K562 (cell line): Measurements from ENCODE around the gene PLXNB1. TPM values are rescaled to one million over a fixed set of nuclear protein-coding genes. Genes with fewer than 3 reads are reported as not detected.

Experiments used
- CBFA2T3 ChIP-seq: fragments of 450-650 bp; IDR thresholded peaks from 2 replicates; pipeline ENCODE4 v1.6.1; 2017
- ESRRA ChIP-seq: fragments of 450-650 bp; IDR thresholded peaks from 2 replicates; pipeline ENCODE4 v1.6.1; 2014; ENCODE audit warnings: low read depth, mild to moderate bottlenecking, moderate library complexity, borderline replicate concordance
- HDGF ChIP-seq: fragments of 450-650 bp; IDR thresholded peaks from 2 replicates; pipeline ENCODE4 v1.6.1; 2016
- HNRNPLL ChIP-seq: fragments of 200-400 bp; formaldehyde crosslinking; IDR thresholded peaks from 2 replicates; pipeline ENCODE4 v1.6.1; 2017; ENCODE audit warnings: low read length, low read depth, mild to moderate bottlenecking; ENCODE audit not compliant: poor library complexity, severe bottlenecking
- NFRKB ChIP-seq: fragments of 450-650 bp; IDR thresholded peaks from 2 replicates; pipeline ENCODE4 v1.6.1; 2016; ENCODE audit warnings: low read depth
- NR2F6 ChIP-seq: fragments of 450-650 bp; formaldehyde crosslinking; IDR thresholded peaks from 2 replicates; pipeline ENCODE4 v1.4.0; 2020; ENCODE audit warnings: mild to moderate bottlenecking
- RAD21 ChIP-seq, 2 experiments: fragments of 250-450 bp in 1 of 2; fragments of 450-650 bp in 1 of 2; sonication (Bioruptor Pico) in 1 of 2; formaldehyde crosslinking in 1 of 2; IDR thresholded peaks in 1 of 2; conservative IDR thresholded peaks in 1 of 2; 2 replicates each; pipeline versions ENCODE4 v1.4.0 to v1.8.0; 2020 to 2022; ENCODE audit warnings: mild to moderate bottlenecking in 2 of 2, moderate library complexity in 1 of 2
- SMAD1 ChIP-seq: fragments of 150-350 bp; IDR thresholded peaks from 2 replicates; pipeline ENCODE4 v1.6.1; 2014; ENCODE audit warnings: low read length, low read depth; ENCODE audit not compliant: partially characterized antibody
- TSC22D4 ChIP-seq: fragments of 450-650 bp; IDR thresholded peaks from 2 replicates; pipeline ENCODE4 v1.6.1; 2016; ENCODE audit warnings: missing genetic modification characterization, missing biosample characterization, control low read depth
- ZNF217 ChIP-seq: sonication (generic); formaldehyde crosslinking; IDR thresholded peaks from 2 replicates; pipeline ENCODE4 v1.8.0; 2022; ENCODE audit warnings: mild to moderate bottlenecking, missing genetic modification reagents
- ZNF695 ChIP-seq: fragments of 450-650 bp; formaldehyde crosslinking; IDR thresholded peaks from 2 replicates; pipeline ENCODE4 v1.4.0; 2020; ENCODE audit warnings: mild to moderate bottlenecking, moderate library complexity
- polyA plus RNA-seq, 8 experiments: library from polyadenylated mRNA; depleted of rRNA in 4 of 8; stranded (reverse) in 5 of 8; unstranded in 3 of 8; fragments of >200 nt; fragmentation: Nextera tagmentation in 2 of 8; fragmentation: Illumina TruSeq in 1 of 8; extraction: Ambion mirVana in 2 of 8; extraction: Trizol in 1 of 8; gene quantifications; 2 replicates each; pipeline versions ENCODE4 v1.2.1 to v1.2.3, GENCODE V29; 2011 to 2014; ENCODE audit warnings: inconsistent platforms in 1 of 8, missing spikeins in 1 of 8
- total RNA-seq, 7 experiments: library from RNA; depleted of rRNA in 6 of 7; stranded (reverse); fragments of >200 nt in 6 of 7; fragmentation: Illumina TruSeq in 2 of 7; extraction: Trizol in 2 of 7; gene quantifications; 2 replicates each; pipeline versions ENCODE4 v1.2.1 to v1.2.3, GENCODE V29; 2011 to 2021; ENCODE audit warnings: low replicate concordance in 1 of 7
- TF ChIP-seq, protein P1 (sequence below): fragments of 200-800 bp; sonication (Bioruptor generic); IDR thresholded peaks from 2 replicates; pipeline ENCODE4 v1.6.1; 2016; ENCODE audit warnings: missing genetic modification characterization, missing compliant biosample characterization
- TF ChIP-seq, protein P2 (sequence below): fragments of 250-450 bp; sonication (Bioruptor Pico); IDR thresholded peaks from 2 replicates; pipeline ENCODE4 v1.5.0; 2021; ENCODE audit warnings: mild to moderate bottlenecking, moderate library complexity
- TF ChIP-seq, protein P3 (sequence below): fragments of 450-650 bp; formaldehyde crosslinking; IDR thresholded peaks from 2 replicates; pipeline ENCODE4 v1.4.0; 2020; ENCODE audit warnings: mild to moderate bottlenecking
- TF ChIP-seq, protein P4 (sequence below): sonication (generic); formaldehyde crosslinking; IDR thresholded peaks from 2 replicates; pipeline ENCODE4 v1.8.1; 2022; ENCODE audit warnings: missing genetic modification reagents

The PLXNB1 gene
- total and polyA plus RNA-seq, 9 of the 15 experiments (the other 6 are each of a cell fraction or from before 2014, with no cell fraction given) = 0.17 to 17.4 (median 6.0) TPM

DNA sequence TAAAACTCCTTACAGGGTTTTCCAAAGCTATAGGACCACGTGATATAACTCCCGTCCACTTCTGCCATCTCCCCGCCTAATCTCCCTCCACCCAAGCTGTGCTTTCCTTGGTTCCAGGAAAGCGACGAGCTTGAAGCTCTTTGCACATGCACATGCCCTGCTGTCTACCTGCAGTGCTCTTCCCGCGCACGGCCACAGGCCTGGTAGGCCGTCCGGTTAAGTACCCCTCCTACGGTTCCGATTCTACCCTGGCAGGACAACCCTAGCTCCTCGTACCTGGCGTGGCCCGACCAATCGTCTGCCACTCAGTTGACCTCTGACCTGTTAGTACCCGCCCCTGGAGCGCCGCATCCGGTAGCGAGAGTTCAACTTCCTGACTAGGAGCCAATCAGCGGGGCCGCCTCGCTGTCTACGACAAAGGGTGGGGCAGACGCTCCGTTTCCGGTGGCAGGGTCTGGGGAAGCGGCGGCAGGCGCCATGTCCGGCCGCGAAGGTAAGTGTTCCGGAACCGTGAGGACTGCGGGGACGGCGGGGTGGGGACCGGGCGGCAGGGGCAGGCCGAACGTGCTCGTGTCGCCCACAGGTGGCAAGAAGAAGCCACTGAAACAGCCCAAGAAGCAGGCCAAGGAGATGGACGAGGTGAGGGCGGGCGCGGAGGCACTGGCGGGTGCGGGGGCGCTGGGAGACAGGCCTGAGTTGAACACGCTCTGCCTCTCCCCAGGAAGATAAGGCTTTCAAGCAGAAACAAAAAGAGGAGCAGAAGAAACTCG, 10.1 kb upstream of the PLXNB1 start, which contains the start of the genes CCDC51 and TMA7 (continued):
- TF ChIP-seq, protein P1, sequence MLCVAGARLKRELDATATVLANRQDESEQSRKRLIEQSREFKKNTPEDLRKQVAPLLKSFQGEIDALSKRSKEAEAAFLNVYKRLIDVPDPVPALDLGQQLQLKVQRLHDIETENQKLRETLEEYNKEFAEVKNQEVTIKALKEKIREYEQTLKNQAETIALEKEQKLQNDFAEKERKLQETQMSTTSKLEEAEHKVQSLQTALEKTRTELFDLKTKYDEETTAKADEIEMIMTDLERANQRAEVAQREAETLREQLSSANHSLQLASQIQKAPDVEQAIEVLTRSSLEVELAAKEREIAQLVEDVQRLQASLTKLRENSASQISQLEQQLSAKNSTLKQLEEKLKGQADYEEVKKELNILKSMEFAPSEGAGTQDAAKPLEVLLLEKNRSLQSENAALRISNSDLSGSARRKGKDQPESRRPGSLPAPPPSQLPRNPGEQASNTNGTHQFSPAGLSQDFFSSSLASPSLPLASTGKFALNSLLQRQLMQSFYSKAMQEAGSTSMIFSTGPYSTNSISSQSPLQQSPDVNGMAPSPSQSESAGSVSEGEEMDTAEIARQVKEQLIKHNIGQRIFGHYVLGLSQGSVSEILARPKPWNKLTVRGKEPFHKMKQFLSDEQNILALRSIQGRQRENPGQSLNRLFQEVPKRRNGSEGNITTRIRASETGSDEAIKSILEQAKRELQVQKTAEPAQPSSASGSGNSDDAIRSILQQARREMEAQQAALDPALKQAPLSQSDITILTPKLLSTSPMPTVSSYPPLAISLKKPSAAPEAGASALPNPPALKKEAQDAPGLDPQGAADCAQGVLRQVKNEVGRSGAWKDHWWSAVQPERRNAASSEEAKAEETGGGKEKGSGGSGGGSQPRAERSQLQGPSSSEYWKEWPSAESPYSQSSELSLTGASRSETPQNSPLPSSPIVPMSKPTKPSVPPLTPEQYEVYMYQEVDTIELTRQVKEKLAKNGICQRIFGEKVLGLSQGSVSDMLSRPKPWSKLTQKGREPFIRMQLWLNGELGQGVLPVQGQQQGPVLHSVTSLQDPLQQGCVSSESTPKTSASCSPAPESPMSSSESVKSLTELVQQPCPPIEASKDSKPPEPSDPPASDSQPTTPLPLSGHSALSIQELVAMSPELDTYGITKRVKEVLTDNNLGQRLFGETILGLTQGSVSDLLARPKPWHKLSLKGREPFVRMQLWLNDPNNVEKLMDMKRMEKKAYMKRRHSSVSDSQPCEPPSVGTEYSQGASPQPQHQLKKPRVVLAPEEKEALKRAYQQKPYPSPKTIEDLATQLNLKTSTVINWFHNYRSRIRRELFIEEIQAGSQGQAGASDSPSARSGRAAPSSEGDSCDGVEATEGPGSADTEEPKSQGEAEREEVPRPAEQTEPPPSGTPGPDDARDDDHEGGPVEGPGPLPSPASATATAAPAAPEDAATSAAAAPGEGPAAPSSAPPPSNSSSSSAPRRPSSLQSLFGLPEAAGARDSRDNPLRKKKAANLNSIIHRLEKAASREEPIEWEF (CRISPR knock-in tag) = no peak
- TF ChIP-seq, protein P2, sequence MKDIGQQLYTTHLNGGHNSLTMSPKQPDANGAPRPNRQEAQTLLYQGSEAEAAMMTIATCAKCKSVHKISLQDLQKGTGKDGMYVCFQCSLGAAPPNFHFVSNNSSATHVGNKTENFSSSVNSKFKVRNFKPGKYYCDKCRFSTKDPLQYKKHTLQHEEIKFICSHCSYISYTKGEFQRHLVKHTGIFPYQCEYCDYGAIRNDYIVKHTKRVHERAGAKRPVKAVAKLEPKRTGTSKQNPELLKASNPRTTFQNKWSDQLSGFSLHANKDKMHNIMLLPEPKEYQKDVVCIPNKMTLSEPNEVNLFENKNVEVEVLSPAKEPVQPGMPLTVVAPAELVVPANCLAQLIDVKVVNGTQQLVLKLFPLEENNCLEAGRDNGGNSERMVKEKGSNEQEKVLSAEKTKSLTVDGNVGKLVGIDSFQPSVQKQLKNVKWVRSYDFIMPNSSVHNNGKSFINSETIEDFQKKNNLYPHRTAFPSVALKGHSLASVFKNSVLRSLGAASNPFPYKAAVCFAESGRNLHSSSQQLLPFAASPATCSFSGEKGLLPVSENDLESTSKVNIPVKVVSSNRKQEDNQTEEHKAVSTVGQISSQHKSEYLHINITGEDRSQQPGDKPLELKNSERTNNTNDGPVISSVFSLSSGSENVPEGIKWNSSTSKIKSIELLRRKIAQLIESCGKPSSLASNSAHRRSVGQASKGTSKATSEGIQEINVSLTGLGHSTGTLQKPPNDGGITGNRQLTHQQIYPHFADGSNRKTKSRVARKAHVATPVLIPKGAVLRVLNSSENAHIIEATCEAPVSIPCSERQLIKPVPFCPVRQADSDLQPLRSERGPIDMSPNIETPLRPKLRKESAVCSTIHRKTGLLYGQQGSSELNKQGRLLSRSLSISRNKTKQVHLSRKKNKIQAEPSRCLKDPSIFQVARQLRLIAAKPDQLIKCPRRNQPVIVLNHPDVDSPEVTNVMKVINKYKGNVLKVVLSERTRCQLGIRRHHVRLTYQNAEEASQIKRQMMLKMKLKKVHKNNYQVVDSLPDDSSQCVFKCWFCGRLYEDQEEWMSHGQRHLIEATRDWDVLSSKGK (CRISPR knock-in tag) = no peak
- TF ChIP-seq SMAD1 = no peak
- TF ChIP-seq ESRRA = peak; percentile 37
- TF ChIP-seq, protein P3, sequence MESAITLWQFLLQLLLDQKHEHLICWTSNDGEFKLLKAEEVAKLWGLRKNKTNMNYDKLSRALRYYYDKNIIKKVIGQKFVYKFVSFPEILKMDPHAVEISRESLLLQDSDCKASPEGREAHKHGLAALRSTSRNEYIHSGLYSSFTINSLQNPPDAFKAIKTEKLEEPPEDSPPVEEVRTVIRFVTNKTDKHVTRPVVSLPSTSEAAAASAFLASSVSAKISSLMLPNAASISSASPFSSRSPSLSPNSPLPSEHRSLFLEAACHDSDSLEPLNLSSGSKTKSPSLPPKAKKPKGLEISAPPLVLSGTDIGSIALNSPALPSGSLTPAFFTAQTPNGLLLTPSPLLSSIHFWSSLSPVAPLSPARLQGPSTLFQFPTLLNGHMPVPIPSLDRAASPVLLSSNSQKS (CRISPR knock-in tag) = no peak
- TF ChIP-seq RAD21 (CRISPR knock-in tag; conservative IDR thresholded peaks at IDR 0.05 in 1 of 2, IDR thresholded peaks at IDR 0.05 in 1 of 2) = no peak
- no peak for TF ChIP-seq TSC22D4 (tag)
- TF ChIP-seq HDGF = no peak
- peak; percentile 80 for TF ChIP-seq NFRKB
- TF ChIP-seq ZNF695 (CRISPR knock-in tag) = no peak
- no peak for TF ChIP-seq NR2F6 (CRISPR knock-in tag)
- no peak for TF ChIP-seq ZNF217 (CRISPR knock-in tag)
- TF ChIP-seq HNRNPLL = peak; percentile 23
- no peak for TF ChIP-seq CBFA2T3
- TF ChIP-seq, protein P4, sequence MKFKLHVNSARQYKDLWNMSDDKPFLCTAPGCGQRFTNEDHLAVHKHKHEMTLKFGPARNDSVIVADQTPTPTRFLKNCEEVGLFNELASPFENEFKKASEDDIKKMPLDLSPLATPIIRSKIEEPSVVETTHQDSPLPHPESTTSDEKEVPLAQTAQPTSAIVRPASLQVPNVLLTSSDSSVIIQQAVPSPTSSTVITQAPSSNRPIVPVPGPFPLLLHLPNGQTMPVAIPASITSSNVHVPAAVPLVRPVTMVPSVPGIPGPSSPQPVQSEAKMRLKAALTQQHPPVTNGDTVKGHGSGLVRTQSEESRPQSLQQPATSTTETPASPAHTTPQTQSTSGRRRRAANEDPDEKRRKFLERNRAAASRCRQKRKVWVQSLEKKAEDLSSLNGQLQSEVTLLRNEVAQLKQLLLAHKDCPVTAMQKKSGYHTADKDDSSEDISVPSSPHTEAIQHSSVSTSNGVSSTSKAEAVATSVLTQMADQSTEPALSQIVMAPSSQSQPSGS (CRISPR knock-in tag) = no peak
